Nucleus accumbens (tissue), 56 donors: ENCODE results near the gene GPR107.

Experiments used
- DNase-seq, 56 donors: peaks; one replicate each; lab custom pipeline; 2025; lab: John Stamatoyannopoulos, UW

Gene GPR107

GRCh38 chr9:130051855-130052254, 1.9 kb upstream of the GPR107 start:
- no peak for DNase-seq

- no peak for DNase-seq
Measured at GRCh38 chr9:130053109-130053503, 600 bp upstream of the GPR107 start.

- DNase-seq: peak in 1 of 56 donors; percentile 29
Measured at GRCh38 chr9:130054325-130054786, 650 bp downstream of the GPR107 start.

GRCh38 chr9:130054820-130055219, 1.1 kb downstream of the GPR107 start:
- no peak for DNase-seq

GRCh38 chr9:130058154-130058553, 4.4 kb downstream of the GPR107 start:
- DNase-seq: no peak

GRCh38 chr9:130058887-130059286, 5.2 kb downstream of the GPR107 start:
- DNase-seq: no peak

- no peak for DNase-seq
Measured at GRCh38 chr9:130060296-130060695, 6.6 kb downstream of the GPR107 start.

GRCh38 chr9:130062750-130063149, 9.0 kb downstream of the GPR107 start:
- no peak for DNase-seq

- DNase-seq: no peak
Measured at GRCh38 chr9:130064621-130065020, 10.9 kb downstream of the GPR107 start.

GRCh38 chr9:130069048-130069447, 15.3 kb downstream of the GPR107 start:
- DNase-seq: no peak

- no peak for DNase-seq
Measured at GRCh38 chr9:130072515-130073235, 19.0 kb downstream of the GPR107 start.

- DNase-seq: no peak
Measured at GRCh38 chr9:130073373-130073772, 19.7 kb downstream of the GPR107 start.

GRCh38 chr9:130078547-130078946, 24.8 kb downstream of the GPR107 start:
- DNase-seq: peak in 36 of 56 donors; percentile 2 to 60 (median 26)

GRCh38 chr9:130084337-130084736, 30.6 kb downstream of the GPR107 start:
- DNase-seq: no peak

GRCh38 chr9:130088051-130088450, 34.3 kb downstream of the GPR107 start:
- peak in 12 of 56 donors; percentile 3 to 29 (median 15) for DNase-seq

- DNase-seq: no peak
Measured at GRCh38 chr9:130089141-130089540, 35.4 kb downstream of the GPR107 start.

GRCh38 chr9:130090915-130091314, 37.2 kb downstream of the GPR107 start:
- DNase-seq: no peak

GRCh38 chr9:130092910-130093309, 39.2 kb downstream of the GPR107 start:
- DNase-seq: no peak

GRCh38 chr9:130095872-130096271, 42.2 kb downstream of the GPR107 start:
- DNase-seq: no peak

- no peak for DNase-seq
Measured at GRCh38 chr9:130100681-130101080, 47.0 kb downstream of the GPR107 start.

GRCh38 chr9:130101915-130102314, 48.2 kb downstream of the GPR107 start:
- no peak for DNase-seq

GRCh38 chr9:130104491-130105193, 50.9 kb downstream of the GPR107 start:
- DNase-seq: peak in 2 of 56 donors; percentile 1 to 7
